ENCODE results near the gene GHDC.
"Not testable (repeated sequence)": the region's sequence is repeated elsewhere in the genome, so short reads cannot be mapped to it uniquely, and the experiment has no call there.

The GHDC gene

GRCh38 chr17:42202159-42202558 is 7.9 kb upstream of the GHDC start:
- DNase-seq (ENCODE audit: low read depth) = no peak

- DNase-seq (ENCODE audit: low read depth) = no peak
Measured at GRCh38 chr17:42201458-42201772, 7.1 kb upstream of the GHDC start.

- DNase-seq (ENCODE audit: low read depth) = no peak
Measured at GRCh38 chr17:42200706-42201457, 6.6 kb upstream of the GHDC start.

GRCh38 chr17:42199416-42200011 is 5.2 kb upstream of the GHDC start:
- DNase-seq (ENCODE audit: low read depth) = no peak

GRCh38 chr17:42198897-42199296 is 4.6 kb upstream of the GHDC start:
- no peak for DNase-seq (ENCODE audit: low read depth)

GRCh38 chr17:42197564-42198156 is 3.4 kb upstream of the GHDC start:
- DNase-seq (ENCODE audit: low read depth) = no peak

GRCh38 chr17:42193216-42193968 is 902 bp downstream of the GHDC start:
- DNase-seq (ENCODE audit: low read depth) = no peak

- DNase-seq (ENCODE audit: low read depth) = no peak
Measured at GRCh38 chr17:42192189-42193126, 1.8 kb downstream of the GHDC start.

GRCh38 chr17:42191275-42191608 is 3.1 kb downstream of the GHDC start:
- no peak for DNase-seq (ENCODE audit: low read depth)

GRCh38 chr17:42190491-42191274 is 3.6 kb downstream of the GHDC start:
- DNase-seq (ENCODE audit: low read depth) = no peak

GRCh38 chr17:42189651-42189965 is 4.7 kb downstream of the GHDC start:
- no peak for DNase-seq (ENCODE audit: low read depth)

- DNase-seq (ENCODE audit: low read depth) = no peak
Measured at GRCh38 chr17:42188749-42189650, 5.3 kb downstream of the GHDC start.

- DNase-seq (ENCODE audit: low read depth) = no peak
Measured at GRCh38 chr17:42187833-42188232, 6.5 kb downstream of the GHDC start.

- not testable (repeated sequence) for DNase-seq (ENCODE audit: low read depth)
Measured at GRCh38 chr17:42186191-42186590, 8.1 kb downstream of the GHDC start.

- DNase-seq (ENCODE audit: low read depth) = no peak
Measured at GRCh38 chr17:42185621-42185930, 8.7 kb downstream of the GHDC start.

- DNase-seq (ENCODE audit: low read depth) = no peak
Measured at GRCh38 chr17:42184713-42185620, 9.3 kb downstream of the GHDC start, which contains the start of gene HCRT. Gene HCRT (minus strand): TSS chr17:42185452. CDS start chr17:42185365, 87 bp downstream.

GRCh38 chr17:42183741-42184711 is 10.3 kb downstream of the GHDC start:
- peak; percentile 65 for DNase-seq (ENCODE audit: low read depth)

Data from stimulated activated CD8-positive, alpha-beta memory T cell treated with anti-CD3 and anti-CD28 coated beads, Interleukin-15, amount 100 ng/mL, for 24 hours (primary cell).